HK-2 (cell line): ENCODE measurements around the gene XIRP2.
"Not testable (repeated sequence)": the region's sequence is repeated elsewhere in the genome, so short reads cannot be mapped to it uniquely, and the experiment has no call there.

ENCODE experiments used
- DNase-seq: peaks from one replicate; pipeline ENCODE4 v3.0.0-alpha.2; 2018; ENCODE audit not compliant: unreplicated experiment

XIRP2 gene

DNA sequence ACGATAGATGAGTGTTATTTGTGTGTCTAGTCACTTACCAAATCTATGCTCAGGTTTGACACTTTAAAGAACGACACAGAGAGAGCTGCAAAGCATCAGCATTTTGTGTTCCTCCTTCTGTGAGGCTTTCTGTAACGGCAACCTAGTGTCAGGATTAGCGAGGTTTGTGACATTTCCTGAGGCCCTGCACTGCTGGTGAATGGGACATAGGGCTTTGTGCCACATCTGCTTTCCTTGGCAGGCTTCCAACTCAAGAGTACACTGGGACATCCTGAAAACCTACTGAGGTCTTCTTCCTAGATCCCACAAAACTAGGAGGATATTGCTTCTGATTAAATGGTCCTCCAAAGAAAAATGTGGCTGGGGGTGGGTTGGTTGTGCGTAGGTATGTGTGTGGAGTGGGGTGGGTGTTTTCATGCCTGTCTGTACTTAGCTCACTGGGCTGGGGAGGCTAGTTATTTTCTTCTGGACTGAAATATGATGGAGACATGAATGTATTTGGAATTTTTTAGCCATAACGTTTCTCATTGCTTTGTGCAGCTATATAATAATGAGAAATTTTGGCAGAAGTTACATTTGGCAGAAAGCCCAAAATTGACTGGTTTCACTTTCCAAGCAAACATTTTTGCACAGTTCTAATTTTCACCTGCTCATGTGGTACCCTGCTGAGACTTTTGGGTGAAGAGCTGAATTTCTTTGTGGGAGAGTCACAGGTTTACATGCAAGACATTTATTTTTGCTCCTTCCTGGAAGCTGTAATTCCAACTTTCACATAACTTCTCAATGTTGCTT, 308.4 kb downstream of the XIRP2 start:
- no peak for DNase-seq

- DNase-seq, result no peak
Measured at GRCh38 chr2:167198009-167198408, 309.7 kb downstream of the XIRP2 start.

DNA sequence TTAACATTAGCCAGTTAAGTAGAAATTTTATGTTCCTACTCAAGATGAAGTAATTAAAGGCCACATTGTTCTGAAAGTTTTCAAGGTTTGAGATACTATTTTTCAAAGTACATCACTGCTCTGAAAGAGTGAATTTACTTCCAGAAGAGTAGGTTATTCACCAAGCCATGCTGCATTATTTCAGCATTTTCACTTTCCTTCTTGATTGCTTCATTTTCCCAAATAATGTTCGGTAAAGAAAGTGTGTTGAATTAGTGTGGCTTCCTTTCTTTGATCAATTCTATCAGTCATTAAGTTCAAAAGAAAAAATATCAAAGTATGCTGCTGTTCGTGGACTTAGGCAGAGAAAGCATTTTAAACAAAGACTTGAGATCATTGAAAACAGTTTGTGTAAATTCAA, 310.3 kb downstream of the XIRP2 start:
- no peak for DNase-seq

GRCh38 chr2:167200019-167200418, 311.7 kb downstream of the XIRP2 start:
- no peak for DNase-seq

- DNase-seq, result no peak
Measured at GRCh38 chr2:167209784-167210183, 321.5 kb downstream of the XIRP2 start.

- peak; percentile 10 for DNase-seq
Measured at GRCh38 chr2:167212014-167212648, 323.9 kb downstream of the XIRP2 start.

DNA sequence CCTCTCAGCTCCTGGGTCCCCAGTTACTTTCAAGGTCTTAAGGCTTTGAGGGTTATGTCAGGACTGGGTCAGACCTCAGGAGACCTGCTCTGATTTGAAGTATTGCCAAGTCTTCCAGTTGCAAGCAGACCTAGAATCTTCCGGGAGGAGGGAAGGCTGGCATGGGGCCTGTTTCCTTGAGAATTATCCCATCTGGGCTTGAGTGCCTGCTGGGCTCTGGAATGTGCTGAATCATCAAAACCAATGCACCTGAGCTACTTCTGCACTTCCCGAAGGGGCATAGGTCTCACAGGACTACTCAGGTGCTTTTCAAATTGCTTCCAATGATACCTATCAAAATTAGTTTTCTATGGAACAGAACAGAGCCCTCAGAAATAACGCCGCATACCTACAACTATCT, 327.3 kb downstream of the XIRP2 start:
- no peak for DNase-seq

- DNase-seq, result no peak
Measured at GRCh38 chr2:167237478-167237877, 349.2 kb downstream of the XIRP2 start.

GRCh38 chr2:167240671-167241070, 352.4 kb downstream of the XIRP2 start:
- DNase-seq, result no peak

- DNase-seq, result no peak
Measured at GRCh38 chr2:167249197-167249596, 360.9 kb downstream of the XIRP2 start.

- DNase-seq, result no peak
Measured at GRCh38 chr2:167253025-167253424, 364.7 kb downstream of the XIRP2 start.

GRCh38 chr2:167254721-167255120, 366.4 kb downstream of the XIRP2 start:
- no peak for DNase-seq

- DNase-seq, result no peak
Measured at GRCh38 chr2:167258712-167259111, 370.4 kb downstream of the XIRP2 start.

GRCh38 chr2:167264380-167264779, 376.1 kb downstream of the XIRP2 start:
- peak; percentile 14 for DNase-seq

DNA sequence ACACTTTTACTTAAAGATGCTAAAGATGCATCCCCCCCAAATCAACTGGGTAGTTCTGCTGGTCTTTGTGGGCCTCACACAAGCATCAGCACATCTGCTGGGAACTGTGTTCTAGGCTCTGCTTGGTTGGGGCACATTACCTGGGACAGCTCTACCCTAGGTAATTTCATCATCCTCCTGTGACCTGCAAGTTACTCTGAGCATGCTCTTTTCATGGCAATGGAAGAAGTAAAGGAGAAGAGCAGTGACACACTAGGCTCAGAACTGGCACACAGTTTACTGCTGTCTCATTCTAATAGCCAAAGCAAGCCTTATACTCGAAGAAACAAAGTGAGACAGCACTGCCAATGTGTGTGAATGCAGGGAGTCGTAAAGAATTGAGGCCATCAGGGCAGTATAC, 376.7 kb downstream of the XIRP2 start:
- DNase-seq, result no peak

DNA sequence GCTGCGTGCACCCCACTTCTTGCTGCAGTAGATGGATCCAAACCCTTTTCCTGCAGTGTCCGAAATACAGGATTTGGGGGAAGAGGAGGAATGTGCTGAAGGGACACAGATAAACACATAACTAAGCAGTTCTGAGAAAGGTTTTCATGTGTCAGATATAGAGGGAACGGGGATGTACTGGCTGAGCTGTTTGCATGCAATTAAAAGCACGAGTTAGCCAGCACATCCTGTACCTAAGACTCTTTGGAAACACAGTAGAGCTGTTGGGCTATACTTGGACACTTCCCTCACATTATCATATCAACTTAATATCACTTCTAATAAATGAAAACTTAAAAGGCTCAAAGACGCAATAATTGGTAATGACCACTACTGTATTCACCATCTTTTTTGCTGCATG, 377.4 kb downstream of the XIRP2 start:
- DNase-seq, result no peak

DNA sequence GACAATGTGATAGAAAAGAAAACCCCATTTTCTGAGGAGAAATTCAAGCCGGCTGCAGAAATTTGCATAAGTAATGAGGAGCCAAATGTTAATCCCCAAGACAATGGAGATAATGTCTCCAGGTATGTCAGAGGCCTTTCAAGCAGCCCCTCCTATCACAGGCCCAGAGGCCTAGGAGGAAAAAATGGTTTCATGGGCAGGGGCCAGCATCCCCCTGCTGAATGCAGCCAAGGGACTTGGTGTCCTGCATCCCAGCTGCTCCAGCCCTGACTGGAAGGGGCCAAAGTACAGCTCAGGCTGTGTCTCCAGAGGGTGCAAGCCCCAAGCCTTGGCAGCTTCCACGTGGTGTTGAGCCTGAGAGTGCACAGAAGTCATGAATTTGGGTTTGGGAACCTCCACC, 380.0 kb downstream of the XIRP2 start:
- not testable (repeated sequence) for DNase-seq

DNA sequence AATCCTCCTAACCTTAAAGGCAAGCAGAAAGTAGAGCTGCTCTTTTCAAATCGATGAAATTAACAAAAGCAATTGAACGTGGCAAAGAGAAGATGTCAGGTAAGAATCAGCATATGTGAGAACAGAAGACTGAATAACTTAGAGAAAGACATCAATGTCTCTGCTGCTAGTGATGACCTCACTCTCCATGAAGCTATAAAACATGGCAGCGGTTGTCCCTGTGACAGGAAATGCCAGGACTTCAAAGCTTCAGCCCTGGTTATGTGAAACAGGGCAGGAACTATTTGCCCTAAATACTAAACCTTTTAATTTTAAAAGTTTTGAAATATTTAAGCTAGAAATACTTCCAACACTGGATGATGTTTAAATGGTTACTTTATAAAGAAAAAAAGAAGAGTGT, 383.7 kb downstream of the XIRP2 start:
- no peak for DNase-seq

DNA sequence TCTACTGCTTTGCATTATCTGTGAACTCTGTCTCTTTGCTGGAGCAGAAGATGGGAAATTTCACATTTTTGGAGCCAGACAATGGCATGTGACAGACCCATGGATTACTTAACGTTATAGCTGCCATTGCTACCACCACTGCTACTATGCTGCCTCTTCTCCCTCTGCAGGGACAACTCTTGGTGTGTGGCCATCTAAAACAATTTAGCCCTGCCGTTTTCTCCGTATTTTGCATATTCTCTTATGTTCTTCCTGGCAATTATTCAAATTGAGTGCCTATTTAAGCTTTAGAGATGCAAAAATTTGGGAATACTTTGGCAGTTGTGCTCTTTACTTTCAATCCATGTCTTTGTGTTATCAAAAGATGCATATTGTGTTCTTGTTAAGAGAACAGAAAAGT, 386.8 kb downstream of the XIRP2 start:
- DNase-seq, result no peak

GRCh38 chr2:167279810-167280209, 391.5 kb downstream of the XIRP2 start:
- DNase-seq, result no peak

- no peak for DNase-seq
Measured at GRCh38 chr2:167287212-167287611, 398.9 kb downstream of the XIRP2 start.

- no peak for DNase-seq
Measured at GRCh38 chr2:167289651-167290410, 401.6 kb downstream of the XIRP2 start.
